HEK293 (cell line): Measurements from ENCODE around the gene ZDHHC8.

ENCODE experiments used
- MEIS1 ChIP-seq: sonication (generic); formaldehyde crosslinking; IDR thresholded peaks from 2 replicates; pipeline ENCODE4 v1.8.1; 2022; ENCODE audit warnings: missing genetic modification reagents, mild to moderate bottlenecking, borderline replicate concordance
- ZNF239 ChIP-seq: fragments of 450-650 bp; formaldehyde crosslinking; IDR thresholded peaks from 2 replicates; pipeline ENCODE4 v1.5.1; 2016; ENCODE audit warnings: missing biosample characterization, missing genetic modification characterization
- ZNF266 ChIP-seq: fragments of 450-650 bp; formaldehyde crosslinking; IDR thresholded peaks from 2 replicates; pipeline ENCODE4 v1.5.1; 2016; ENCODE audit warnings: missing biosample characterization, missing genetic modification characterization, low read depth
- ZNF48 ChIP-seq: fragments of 450-650 bp; formaldehyde crosslinking; IDR thresholded peaks from 2 replicates; pipeline ENCODE4 v1.5.1; 2016; ENCODE audit warnings: missing biosample characterization, missing genetic modification characterization
- ZNF561 ChIP-seq: fragments of 450-650 bp; IDR thresholded peaks from 2 replicates; pipeline ENCODE4 v1.5.1; 2018; ENCODE audit warnings: missing biosample characterization, missing genetic modification characterization, borderline replicate concordance
- ZSCAN16 ChIP-seq: fragments of 450-650 bp; formaldehyde crosslinking; IDR thresholded peaks from 2 replicates; pipeline ENCODE4 v1.5.1; 2016; ENCODE audit warnings: missing biosample characterization, missing genetic modification characterization
- TF ChIP-seq, protein P1 (sequence below): fragments of 450-650 bp; formaldehyde crosslinking; IDR thresholded peaks from 2 replicates; pipeline ENCODE4 v1.5.1; 2017; ENCODE audit warnings: missing biosample characterization, missing genetic modification characterization
- TF ChIP-seq, protein P2 (sequence below): fragments of 450-650 bp; formaldehyde crosslinking; IDR thresholded peaks from 2 replicates; pipeline ENCODE4 v1.5.1; 2017; ENCODE audit warnings: missing biosample characterization, mild to moderate bottlenecking, missing genetic modification characterization, moderate library complexity
- TF ChIP-seq, protein P3 (sequence below): fragments of 450-650 bp; formaldehyde crosslinking; IDR thresholded peaks from 2 replicates; pipeline ENCODE4 v1.5.1; 2016; ENCODE audit warnings: missing biosample characterization, missing genetic modification characterization
- TF ChIP-seq, protein P4 (sequence below): fragments of 450-650 bp; formaldehyde crosslinking; IDR thresholded peaks from 2 replicates; pipeline ENCODE4 v1.5.1; 2016; ENCODE audit warnings: missing biosample characterization, missing genetic modification characterization

DNA sequence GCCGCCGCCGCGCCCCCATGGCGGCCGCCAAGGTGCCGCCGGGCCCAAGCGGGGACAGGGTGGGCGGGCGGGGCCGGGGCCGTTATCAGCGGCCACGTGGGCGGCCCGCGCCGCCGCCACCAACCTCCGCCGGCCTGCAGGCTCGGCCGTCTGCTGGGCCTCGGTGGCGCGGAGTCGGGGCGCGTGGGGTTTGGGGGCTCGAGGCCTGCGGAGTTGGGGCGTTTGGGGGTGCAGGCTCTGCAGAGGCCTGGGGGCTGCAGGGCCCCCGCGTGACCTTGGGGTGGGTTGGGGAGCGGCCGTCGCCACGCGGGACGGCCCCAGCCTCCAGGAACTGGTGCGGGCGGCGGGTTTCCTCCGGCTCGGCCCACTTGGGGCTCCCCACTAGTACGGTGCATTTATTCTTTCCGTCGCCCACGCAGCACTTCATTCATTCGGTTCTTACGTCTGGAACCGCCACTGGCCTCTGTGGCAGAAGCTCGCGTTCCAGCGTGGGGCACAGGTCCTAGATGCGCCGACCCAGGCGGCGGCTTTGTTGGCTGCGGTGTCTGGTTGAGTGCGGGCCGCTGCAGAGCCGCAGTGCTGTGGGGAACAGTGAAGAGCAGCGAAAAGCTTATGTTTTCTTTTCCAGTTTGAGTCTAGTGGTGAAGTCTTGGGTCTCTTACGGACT, 13.8 kb upstream of the ZDHHC8 start:
- TF ChIP-seq, protein P1, sequence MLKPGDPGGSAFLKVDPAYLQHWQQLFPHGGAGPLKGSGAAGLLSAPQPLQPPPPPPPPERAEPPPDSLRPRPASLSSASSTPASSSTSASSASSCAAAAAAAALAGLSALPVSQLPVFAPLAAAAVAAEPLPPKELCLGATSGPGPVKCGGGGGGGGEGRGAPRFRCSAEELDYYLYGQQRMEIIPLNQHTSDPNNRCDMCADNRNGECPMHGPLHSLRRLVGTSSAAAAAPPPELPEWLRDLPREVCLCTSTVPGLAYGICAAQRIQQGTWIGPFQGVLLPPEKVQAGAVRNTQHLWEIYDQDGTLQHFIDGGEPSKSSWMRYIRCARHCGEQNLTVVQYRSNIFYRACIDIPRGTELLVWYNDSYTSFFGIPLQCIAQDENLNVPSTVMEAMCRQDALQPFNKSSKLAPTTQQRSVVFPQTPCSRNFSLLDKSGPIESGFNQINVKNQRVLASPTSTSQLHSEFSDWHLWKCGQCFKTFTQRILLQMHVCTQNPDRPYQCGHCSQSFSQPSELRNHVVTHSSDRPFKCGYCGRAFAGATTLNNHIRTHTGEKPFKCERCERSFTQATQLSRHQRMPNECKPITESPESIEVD (tag by site-specific recombination), result no peak
- TF ChIP-seq, protein P2, sequence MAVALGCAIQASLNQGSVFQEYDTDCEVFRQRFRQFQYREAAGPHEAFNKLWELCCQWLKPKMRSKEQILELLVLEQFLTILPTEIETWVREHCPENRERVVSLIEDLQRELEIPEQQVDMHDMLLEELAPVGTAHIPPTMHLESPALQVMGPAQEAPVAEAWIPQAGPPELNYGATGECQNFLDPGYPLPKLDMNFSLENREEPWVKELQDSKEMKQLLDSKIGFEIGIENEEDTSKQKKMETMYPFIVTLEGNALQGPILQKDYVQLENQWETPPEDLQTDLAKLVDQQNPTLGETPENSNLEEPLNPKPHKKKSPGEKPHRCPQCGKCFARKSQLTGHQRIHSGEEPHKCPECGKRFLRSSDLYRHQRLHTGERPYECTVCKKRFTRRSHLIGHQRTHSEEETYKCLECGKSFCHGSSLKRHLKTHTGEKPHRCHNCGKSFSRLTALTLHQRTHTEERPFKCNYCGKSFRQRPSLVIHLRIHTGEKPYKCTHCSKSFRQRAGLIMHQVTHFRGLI (tag by site-specific recombination), result no peak
- no peak for TF ChIP-seq ZNF239 (tag by site-specific recombination)
- TF ChIP-seq ZNF48 (tag by site-specific recombination), result no peak
- TF ChIP-seq, protein P3, sequence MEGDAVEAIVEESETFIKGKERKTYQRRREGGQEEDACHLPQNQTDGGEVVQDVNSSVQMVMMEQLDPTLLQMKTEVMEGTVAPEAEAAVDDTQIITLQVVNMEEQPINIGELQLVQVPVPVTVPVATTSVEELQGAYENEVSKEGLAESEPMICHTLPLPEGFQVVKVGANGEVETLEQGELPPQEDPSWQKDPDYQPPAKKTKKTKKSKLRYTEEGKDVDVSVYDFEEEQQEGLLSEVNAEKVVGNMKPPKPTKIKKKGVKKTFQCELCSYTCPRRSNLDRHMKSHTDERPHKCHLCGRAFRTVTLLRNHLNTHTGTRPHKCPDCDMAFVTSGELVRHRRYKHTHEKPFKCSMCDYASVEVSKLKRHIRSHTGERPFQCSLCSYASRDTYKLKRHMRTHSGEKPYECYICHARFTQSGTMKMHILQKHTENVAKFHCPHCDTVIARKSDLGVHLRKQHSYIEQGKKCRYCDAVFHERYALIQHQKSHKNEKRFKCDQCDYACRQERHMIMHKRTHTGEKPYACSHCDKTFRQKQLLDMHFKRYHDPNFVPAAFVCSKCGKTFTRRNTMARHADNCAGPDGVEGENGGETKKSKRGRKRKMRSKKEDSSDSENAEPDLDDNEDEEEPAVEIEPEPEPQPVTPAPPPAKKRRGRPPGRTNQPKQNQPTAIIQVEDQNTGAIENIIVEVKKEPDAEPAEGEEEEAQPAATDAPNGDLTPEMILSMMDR (tag by site-specific recombination), result no peak
- no peak; the same call in 1 of the 2 replicates for TF ChIP-seq MEIS1 (CRISPR knock-in tag)
- TF ChIP-seq ZNF266 (tag by site-specific recombination), result no peak
- TF ChIP-seq, protein P4, sequence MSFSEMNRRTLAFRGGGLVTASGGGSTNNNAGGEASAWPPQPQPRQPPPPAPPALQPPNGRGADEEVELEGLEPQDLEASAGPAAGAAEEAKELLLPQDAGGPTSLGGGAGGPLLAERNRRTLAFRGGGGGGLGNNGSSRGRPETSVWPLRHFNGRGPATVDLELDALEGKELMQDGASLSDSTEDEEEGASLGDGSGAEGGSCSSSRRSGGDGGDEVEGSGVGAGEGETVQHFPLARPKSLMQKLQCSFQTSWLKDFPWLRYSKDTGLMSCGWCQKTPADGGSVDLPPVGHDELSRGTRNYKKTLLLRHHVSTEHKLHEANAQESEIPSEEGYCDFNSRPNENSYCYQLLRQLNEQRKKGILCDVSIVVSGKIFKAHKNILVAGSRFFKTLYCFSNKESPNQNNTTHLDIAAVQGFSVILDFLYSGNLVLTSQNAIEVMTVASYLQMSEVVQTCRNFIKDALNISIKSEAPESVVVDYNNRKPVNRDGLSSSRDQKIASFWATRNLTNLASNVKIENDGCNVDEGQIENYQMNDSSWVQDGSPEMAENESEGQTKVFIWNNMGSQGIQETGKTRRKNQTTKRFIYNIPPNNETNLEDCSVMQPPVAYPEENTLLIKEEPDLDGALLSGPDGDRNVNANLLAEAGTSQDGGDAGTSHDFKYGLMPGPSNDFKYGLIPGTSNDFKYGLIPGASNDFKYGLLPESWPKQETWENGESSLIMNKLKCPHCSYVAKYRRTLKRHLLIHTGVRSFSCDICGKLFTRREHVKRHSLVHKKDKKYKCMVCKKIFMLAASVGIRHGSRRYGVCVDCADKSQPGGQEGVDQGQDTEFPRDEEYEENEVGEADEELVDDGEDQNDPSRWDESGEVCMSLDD (tag by site-specific recombination), result peak; percentile 70
- TF ChIP-seq ZNF561 (tag by site-specific recombination), result no peak
- no peak for TF ChIP-seq ZSCAN16 (tag by site-specific recombination)
